KBM-7 (cell line): ENCODE measurements around the gene SORCS2.
"Not testable (repeated sequence)": the region's sequence is repeated elsewhere in the genome, so short reads cannot be mapped to it uniquely, and the experiment has no call there.

ENCODE experiments used
- DNase-seq: peaks from one replicate; pipeline ENCODE4 v3.0.0-alpha.2; 2015
- in situ Hi-C: fragments of 300-500 bp; cut with MboI; formaldehyde crosslinking; loops from 2 replicates; pipeline ENCODE4 v1.14.3; 2020; ENCODE audit warnings: low sequenced_read_pairs, low pct_unique_long_range_greater_than_20kb, mixed read lengths

SORCS2 gene

DNA sequence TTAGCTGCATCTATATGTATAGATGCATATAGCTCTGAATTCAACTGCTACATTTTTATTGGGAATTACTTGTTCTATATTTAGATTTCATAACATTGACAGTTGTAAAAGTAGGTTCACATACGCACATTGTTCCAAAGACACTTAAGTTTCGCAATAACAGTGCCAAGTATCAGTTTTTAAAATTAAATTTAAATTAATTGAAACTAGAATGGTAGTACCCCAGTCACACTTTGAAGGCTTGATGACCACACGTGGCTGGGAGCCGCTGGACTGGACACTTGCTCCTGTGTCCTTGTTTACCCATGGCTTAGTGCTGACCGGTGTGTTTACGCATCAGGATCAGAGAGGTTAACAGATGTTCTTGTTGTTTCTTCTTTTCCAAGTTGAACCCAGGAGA is 383.1 kb downstream of the SORCS2 start:
- in situ Hi-C loops = no loop called here

DNA sequence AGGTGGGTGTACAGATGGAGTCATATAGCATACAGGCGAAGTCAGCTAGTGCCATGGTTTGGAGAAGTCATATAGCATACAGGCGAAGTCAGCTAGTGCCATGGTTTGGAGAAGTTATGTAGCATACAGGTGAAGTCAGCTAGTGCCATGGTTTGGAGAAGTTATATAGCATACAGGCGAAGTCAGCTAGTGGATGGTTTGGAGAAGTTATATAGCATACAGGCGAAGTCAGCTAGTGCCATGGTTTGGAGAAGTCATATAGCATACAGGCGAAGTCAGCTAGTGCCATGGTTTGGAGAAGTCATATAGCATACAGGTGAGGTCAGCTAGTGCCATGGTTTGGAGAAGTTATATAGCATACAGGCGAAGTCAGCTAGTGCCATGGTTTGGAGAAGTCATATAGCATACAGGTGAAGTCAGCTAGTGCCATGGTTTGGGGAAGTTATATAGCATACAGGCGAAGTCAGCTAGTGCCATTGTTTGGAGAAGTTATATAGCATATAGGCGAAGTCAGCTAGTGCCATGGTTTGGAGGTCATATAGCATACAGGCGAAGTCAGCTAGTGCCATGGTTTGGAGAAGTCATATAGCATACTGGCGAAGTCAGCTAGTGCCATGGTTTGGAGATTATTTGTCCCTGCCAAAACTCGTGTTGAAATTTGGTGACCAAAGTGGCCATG is 385.2 kb downstream of the SORCS2 start:
- in situ Hi-C loops, DNase-seq: not testable (repeated sequence)

More for the DNA sequence above, 383.1 kb downstream of the SORCS2 start:
- DNase-seq = no peak

DNA sequence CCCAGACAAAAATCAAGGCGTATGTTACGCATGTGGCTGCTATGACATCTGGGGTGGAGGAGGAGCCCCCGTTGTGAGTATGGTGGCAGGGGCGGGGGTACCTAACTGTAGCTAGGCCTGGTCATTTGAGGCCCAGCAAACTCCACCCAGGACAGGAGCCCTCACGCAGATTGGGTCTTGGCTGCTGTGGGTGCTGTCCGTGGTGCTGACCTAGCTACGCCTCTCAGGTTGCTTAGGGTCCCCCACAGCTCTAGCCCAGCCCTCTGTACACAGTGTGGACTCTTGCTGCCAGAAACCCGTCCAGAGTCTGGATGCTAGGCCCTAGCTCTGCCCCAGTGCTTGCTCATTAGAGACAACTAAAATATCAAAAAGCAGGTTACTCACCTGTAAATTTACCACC is 389.1 kb downstream of the SORCS2 start:
- in situ Hi-C loops = no loop called here
- peak; percentile 21 for DNase-seq

DNA sequence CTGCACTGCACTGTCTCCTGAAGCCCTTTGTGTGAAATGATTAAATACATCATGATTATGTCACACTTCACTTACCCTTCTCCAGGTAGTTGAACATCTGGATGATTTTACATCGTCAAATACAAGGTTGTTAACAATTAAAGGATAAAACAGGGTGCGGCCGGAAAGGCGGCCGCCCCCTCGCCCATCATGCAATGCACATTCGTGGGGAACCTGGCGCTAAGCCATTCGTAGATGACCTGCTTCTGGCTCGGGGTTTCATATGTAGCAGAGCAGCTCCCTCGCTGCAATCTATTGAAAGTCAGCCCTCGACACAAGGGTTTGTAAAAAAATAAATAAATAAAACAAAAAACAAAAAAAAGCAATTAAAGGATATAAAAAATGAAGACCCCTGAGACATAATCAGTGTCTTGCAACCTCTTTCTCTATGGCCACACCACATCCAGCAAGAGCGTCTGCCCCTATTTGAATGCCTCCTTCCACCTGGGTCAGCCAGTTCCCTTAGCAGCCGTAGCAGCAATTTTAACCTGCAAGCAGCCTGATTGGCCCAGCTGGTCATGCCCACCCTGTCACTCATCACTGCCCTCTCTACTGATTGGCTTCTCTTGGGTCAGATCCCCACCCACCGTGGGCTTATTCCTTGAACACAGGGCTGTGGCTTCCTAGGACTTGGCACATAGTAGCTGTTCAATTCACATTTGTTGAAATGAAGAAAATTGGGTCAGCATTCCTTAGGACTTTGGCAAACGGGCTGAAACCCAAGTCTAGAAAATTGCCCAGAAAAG is 390.2 kb downstream of the SORCS2 start:
- DNase-seq = no peak
- in situ Hi-C loops = no loop called here

DNA sequence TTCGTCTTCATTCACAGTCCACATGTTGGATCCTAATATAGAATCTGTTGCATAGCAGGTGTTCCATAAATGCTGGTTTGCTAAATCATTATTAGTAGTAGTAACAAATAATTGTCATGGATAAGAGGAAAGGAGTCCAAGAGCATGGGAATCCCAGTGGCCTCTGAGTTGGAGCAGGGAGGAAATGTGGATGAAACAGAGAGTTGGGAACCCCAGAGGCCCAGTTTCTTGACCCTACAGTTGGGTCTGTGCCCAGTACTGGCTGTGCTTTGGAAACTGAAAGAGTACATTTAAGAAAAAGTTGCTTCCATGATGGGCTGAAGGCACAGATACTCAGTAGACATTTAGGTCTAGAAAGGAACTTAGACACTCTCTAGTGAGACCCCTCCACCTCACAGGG is 391.8 kb downstream of the SORCS2 start:
- in situ Hi-C loops = no loop called here

DNA sequence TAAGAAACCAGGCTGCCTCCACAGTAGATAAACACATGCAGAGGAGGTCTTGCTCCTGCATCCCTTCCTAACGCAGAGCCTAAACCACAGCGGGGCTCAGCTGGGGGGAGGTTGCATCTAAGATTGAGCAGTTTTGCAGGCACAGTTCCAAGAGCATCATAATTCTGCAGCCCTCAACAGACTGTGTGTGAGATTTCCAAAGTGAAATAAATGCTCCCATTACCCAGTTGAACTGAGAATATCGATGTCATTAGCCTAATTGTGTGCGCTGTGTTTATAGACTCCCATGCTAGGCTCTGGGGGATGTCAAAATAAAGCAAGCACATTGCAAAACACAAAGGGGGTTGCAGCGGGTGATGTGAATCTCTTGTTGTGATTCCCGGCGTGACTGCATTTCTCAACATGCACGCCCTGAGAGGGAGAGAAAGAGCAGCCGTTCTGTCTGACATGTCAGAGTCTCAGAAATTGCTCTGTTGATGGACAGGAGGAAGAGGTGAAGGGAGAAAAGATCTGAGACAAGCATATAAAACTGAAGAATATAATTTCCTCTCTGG is 392.3 kb downstream of the SORCS2 start:
- DNase-seq = no peak
- in situ Hi-C loops = no loop called here

More for the DNA sequence above, 391.8 kb downstream of the SORCS2 start:
- DNase-seq = no peak

DNA sequence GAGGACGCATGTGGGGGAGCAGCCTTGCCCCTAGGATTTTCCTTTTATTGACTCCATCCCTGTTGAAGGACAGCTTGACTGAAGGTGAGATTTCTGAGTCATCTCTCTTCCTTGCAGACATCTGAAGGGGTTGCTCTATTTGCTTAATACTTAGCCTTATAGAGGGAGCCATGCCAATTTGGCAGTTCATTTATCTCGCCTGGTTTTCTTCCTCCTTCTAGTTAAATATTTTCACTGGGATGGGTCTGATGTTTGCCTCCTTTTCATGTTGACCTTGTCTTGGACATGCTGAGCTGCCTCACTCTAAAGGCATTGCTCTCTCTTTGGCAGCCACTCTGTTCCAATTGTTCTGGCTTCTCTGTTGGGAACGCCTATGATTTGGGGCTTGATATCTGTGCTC is 393.4 kb downstream of the SORCS2 start:
- in situ Hi-C loops = no loop called here
- DNase-seq = no peak

DNA sequence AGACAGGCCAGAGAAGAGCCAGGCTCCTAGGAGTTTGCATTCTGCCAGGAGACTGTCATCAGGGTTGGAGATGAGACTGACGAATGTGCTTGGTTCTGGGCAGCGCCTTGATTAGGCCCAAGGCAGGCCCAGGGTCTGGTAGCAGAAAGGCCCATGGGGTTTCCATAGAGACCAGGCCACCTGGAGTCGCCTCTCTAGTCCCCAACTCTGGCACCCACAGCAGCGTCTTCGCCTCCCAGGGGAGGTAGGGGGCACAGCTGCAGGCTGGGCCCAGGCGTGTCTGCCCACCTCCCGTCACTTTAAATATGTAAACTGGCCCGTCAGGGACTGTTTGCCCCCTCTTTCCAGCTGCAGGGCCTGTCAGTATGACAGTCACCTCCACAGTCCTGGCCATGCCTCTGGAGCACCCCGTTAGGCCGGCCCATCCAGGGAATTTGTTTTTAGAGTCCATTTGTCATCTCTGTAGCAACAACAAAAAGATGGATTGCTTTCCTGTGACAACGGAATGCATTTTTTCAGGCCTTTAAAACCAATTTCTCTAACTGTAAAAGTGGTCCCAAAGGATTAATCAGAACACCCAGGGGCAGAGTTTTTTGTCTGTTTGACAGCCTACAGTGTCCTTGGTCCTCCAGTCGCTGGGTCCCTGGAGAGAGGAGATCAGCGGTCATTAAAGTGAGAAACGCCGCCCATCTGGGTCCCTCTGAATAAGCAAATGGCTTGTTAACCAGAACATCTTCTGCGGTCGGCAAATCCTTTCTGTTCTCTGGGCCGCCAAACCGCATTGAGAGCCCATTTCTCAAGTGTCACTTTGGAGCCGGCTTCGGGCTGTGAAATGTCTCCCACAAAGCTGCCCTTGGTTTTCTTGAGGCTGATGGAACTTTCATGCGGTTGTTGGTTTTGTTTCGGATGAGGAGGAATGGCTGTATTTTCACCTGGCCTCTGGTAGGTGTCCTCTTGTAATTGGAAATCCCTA is 395.4 kb downstream of the SORCS2 start:
- in situ Hi-C loops = no loop called here
- DNase-seq = no peak

DNA sequence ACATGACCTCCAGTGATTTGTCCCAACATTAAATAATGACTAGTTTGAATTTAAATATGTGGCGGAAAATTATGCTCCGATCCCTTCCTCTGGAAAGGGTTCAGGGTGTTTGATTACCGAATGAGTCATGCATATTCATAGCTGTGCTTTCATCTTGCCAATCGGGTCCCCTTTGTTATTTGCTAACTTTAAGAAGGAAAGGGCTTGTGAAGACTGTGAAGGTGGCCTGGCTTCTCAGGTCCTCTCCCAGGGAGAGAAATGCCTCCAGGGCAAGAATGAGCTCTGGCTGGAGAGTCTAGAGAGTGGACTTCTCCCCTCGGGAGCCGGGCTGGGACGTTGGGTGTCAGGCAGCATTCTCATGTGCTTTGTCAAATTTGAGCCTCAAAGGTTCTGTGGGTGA is 397.9 kb downstream of the SORCS2 start:
- no peak for DNase-seq
- in situ Hi-C loops = no loop called here

DNA sequence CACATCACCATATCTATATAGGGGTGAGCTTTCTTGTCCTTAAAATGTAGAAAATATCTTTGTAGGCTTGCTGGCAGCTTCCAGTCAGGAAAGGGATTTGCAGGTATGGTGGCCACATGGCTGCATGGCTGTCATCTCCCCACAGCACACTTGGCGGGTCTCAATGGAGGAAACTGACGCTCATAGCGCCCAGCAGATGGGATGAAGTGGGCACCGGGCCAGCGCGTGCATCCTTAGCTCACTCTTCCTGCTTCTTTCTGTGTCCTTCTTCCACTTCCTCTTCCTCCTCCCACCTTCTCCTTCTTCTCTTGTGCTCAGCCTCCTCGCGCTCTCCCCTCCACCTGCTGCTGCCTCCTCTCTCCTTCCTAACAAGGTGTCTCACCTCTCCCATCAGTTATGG is 398.6 kb downstream of the SORCS2 start:
- no peak for DNase-seq
- in situ Hi-C loops = no loop called here

DNA sequence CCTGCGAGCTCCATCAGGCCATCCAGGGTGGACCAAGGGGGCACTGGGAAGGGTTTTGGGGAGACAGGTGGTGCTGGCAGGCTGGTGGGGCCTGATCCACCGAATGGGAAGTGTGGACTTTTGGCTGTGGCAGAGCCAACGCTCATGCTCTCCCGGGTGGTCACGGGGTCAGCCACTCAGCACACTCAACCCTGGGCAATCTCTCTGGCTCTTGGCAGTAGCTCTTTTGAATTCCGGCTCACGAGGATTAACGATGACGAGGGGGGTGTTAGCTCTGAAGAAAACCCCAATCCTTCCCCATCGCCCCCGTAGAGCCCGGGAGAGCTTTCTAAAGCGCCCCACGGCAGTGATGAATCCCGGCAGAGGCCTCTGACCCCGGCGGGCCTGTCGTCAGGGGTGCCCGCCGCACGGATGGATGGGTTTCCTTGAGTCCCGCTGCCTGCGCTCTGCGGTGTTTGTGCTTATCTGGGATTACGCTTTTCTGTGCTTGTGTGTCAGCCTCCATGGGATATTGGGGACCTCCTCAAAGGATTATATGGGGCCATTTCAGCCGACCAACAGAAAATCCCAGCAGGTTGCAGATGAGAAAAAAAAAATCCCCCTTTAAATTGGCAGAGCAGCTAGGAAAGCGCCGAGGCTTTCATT is 399.2 kb downstream of the SORCS2 start:
- in situ Hi-C loops = no loop called here
- no peak for DNase-seq

DNA sequence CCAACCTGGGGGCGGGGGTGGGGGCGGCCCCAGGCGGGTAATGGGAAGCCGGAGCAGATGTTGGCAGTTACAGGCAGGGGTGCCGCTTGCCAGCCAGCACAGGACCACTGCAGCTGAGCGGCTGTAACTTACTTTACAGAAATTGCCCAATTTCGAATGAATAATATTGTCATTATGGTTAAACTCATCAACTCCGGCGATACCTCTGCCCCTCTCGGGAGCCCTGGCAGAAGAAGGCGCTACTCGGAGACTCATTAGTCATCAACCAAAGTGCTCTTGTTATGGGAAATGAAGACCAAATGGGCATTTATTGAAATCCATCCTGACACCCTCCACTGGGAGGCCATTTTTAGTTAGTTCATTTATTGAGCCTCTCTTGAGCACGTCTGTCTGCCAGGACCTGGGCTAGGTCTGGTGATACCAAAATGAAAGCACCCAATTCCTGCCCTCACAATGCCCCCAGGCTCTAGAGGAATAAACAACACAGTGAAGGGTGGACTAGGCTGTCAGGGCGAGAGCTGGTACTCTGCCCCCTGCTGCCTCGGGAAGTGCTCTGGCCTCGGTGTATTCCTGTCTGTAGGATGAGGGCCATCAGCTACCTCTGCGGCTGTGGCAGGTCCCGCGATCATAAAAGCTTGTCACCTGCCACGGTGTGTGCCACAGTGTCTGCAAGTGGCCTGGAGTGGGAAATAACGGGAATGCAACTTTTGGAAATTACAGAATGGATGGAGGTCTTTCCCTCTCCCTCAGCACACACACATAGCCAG is 401.5 kb downstream of the SORCS2 start:
- in situ Hi-C loops = no loop called here

DNA sequence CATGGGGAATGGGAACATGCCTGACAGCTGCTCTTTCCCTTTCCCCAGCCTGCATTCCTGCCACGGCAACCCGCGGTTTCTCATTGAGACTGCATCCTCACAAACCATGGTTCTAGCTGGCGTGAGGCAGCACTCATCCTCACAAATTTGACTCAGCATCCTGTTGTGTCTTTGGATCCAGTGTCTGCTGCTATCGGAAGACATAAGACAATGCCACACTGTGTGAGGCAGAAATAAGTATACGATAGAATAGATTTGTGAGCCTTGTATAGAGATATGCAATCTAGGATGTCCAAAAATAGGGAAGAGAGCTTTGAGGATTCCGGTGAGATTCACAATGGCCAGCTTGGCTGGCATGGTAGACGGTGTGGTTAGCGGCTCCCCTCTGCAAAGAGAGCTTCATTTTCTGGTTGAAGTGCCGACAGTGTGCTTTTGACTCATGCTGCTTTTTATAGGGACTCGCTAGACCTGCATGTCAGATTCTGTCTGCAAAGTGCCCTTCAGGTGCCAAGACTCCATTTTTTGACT is 403.7 kb downstream of the SORCS2 start:
- in situ Hi-C loops = no loop called here
- no peak for DNase-seq

More for the DNA sequence above, 401.5 kb downstream of the SORCS2 start:
- DNase-seq = no peak

DNA sequence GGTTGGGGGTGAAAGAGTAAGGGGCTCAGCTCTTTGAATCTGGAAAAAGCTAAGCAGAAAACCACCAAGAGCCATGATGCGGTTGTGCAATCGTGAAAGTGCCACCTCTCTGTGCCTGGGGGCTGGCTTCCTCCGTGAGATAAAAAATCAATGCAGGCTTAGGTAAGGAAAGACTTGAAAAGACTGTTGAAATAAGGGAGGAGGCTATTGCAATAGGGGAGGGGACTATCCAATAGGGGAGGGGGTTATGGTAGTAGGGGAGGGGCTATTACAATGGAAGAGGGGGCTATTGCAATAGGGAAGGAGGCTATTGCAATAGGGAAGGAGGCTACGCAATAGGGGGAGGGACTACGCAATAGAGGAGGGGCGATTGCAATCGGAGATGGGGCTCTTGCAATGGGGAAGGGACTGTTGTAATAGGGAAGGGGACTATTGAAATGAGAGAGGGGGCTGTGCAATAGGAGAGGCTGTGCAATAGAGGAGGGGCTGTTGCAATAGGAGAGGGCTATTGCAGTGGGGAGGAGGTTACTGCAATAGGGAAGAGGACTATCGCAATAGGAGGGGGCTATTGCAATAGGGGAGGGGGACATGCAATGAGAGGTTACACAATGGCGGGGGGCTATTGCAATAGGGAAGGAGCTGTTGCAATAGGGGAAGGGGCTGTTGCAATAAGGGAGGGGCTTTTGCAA is 404.7 kb downstream of the SORCS2 start:
- DNase-seq = no peak
- in situ Hi-C loops = no loop called here

DNA sequence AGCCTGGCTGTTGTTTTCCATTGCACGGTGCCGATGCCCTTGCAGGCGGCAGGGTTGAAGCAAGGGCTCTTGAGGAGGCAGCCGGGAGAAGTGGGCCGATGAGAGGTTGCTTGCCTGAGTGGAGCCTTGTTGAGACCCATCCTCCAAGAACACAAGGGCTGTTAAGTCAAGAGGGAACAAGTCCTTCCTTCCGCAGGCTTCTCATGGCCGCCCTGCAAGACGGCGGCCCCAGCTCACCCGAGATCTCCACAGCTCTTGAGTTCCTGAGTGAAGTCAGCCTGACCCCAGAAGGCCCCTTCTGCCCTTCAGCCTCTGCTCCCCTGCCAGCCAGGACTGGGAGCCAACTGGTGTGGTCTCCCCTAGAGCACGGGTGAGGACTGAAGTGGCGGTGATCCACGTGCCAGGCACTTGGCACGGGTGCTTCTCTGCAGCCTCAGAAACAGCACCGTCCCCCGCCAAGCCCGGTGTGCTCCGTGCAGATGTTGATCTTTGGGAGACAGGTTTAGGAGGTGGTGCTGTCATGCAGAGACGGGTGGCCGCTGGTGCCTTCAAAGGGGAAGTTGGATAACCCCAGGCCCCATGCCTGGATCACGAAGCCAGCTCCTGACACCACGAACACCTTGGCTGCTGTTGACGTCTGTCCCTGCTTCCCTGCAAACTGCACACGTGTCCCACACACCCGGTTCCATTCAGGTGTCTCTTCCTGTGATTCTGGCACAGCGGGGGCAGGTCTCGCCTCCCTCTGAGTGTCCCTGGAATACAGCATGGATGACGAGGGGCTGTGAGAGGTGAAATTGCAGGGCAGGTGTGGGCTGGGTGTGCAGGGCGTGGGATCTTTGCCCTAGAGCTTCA is 406.8 kb downstream of the SORCS2 start:
- DNase-seq = no peak
- in situ Hi-C loops = no loop called here

DNA sequence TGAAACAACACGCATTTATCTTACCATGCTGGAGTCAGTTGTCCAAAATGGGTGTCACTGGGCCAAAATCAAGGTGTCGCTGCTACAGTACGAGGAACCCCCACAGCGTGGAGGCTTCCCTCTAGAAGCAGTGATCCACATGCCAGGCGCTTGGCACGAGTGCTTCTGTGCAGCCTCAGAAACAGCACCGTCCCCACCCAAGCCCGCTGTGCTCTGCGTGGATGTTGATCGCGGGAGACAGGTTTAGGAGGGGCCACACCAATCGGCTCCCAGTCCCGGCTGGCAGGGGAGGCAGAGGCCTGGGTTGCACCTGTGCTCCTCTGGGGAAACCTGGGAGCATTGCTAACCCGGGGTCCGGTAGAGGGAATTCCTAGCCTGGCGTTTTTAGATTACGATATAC is 407.9 kb downstream of the SORCS2 start:
- in situ Hi-C loops = no loop called here
- no peak for DNase-seq

DNA sequence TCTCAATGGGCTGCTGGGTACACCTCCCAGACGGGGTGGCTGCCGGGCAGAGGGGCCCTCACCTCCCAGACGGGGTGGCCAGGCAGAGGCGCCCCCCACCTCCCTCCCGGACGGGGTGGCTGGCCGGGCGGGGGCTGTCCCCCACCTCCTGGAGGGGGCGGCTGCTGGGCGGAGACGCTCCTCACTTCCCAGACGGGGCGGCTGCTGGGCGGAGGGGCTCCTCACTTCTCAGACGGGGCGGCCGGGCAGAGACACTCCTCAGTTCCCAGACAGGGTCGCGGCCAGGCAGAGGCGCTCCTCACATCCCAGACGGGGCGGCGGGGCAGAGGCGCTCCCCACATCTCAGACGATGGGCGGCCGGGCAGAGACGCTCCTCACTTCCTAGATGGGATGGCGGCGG is 409.8 kb downstream of the SORCS2 start:
- in situ Hi-C loops, DNase-seq: not testable (repeated sequence)
